HEK293 (cell line): Measurements from ENCODE around the gene LSM7.

Source experiments
- CTCF ChIA-PET: fragments of 350-600 bp; formaldehyde crosslinking; extraction: SDS; loops from one replicate; lab custom pipeline; 2021; ENCODE audit warnings: antibody characterized with exemption; lab: Yijun Ruan, JAX
- POLR2A ChIA-PET: fragments of 300-600 bp; formaldehyde crosslinking; extraction: SDS; loops from one replicate; lab custom pipeline; 2020; ENCODE audit warnings: antibody characterized with exemption, inconsistent platforms; lab: Yijun Ruan, JAX
- H3K27ac ChIP-seq: fragments of 200-500 bp; sonication (Bioruptor generic); 2 replicates; pipeline ENCODE4 v1.5.1; 2014; ENCODE audit warnings: low read depth, low read length, control low read depth, inconsistent platforms; ENCODE audit errors: extremely low read depth
- H3K36me3 ChIP-seq, 2 experiments: fragments of 200-500 bp in 1 of 2; sonication (Bioruptor generic) in 1 of 2; 1 replicate in 1 of 2; 2 replicates in 1 of 2; pipeline ENCODE4 v1.5.1; 2014 to 2017; ENCODE audit warnings: inconsistent platforms in 2 of 2, low read length in 2 of 2; ENCODE audit not compliant: control insufficient read depth in 2 of 2, insufficient read depth in 1 of 2
- H3K4me1 ChIP-seq: fragments of 200-500 bp; sonication (Bioruptor generic); 2 replicates; pipeline ENCODE4 v1.5.1; 2014; ENCODE audit warnings: mild to moderate bottlenecking, low read length, inconsistent platforms; ENCODE audit not compliant: control insufficient read depth, insufficient read depth
- H3K4me3 ChIP-seq: 2 replicates; pipeline ENCODE4 v1.5.1; 2011; ENCODE audit warnings: low read depth, mild to moderate bottlenecking, control low read depth, low read length, moderate library complexity
- H3K9me3 ChIP-seq: fragments of 200-500 bp; sonication (Bioruptor generic); 2 replicates; pipeline ENCODE4 v1.5.1; 2014; ENCODE audit warnings: low read depth, low read length, inconsistent platforms; ENCODE audit not compliant: control insufficient read depth, insufficient read depth
- EGR2 ChIP-seq: fragments of 450-650 bp; formaldehyde crosslinking; IDR thresholded peaks from 2 replicates; pipeline ENCODE4 v1.5.1; 2016; ENCODE audit warnings: low read depth, missing biosample characterization, missing genetic modification characterization
- GLI4 ChIP-seq: fragments of 450-650 bp; formaldehyde crosslinking; IDR thresholded peaks from 2 replicates; pipeline ENCODE4 v1.5.1; 2016; ENCODE audit warnings: missing biosample characterization, missing genetic modification characterization
- GLIS1 ChIP-seq: fragments of 450-650 bp; formaldehyde crosslinking; IDR thresholded peaks from 2 replicates; pipeline ENCODE4 v1.5.1; 2016; ENCODE audit warnings: missing biosample characterization, missing genetic modification characterization
- GLIS2 ChIP-seq: fragments of 450-650 bp; formaldehyde crosslinking; IDR thresholded peaks from 2 replicates; pipeline ENCODE4 v1.5.1; 2016; ENCODE audit warnings: missing biosample characterization, missing genetic modification characterization
- KLF8 ChIP-seq: fragments of 450-650 bp; formaldehyde crosslinking; IDR thresholded peaks from 2 replicates; pipeline ENCODE4 v1.5.1; 2016; ENCODE audit warnings: missing biosample characterization, missing genetic modification characterization
- RBAK ChIP-seq: fragments of 450-650 bp; formaldehyde crosslinking; IDR thresholded peaks from 2 replicates; pipeline ENCODE4 v1.5.1; 2016; ENCODE audit warnings: missing biosample characterization, missing genetic modification characterization
- SP7 ChIP-seq: fragments of 450-650 bp; formaldehyde crosslinking; IDR thresholded peaks from 2 replicates; pipeline ENCODE4 v1.5.1; 2016; ENCODE audit warnings: missing biosample characterization, missing genetic modification characterization
- ZBTB7A ChIP-seq: fragments of 450-650 bp; formaldehyde crosslinking; IDR thresholded peaks from 2 replicates; pipeline ENCODE4 v1.5.1; 2016; ENCODE audit warnings: low read depth, missing biosample characterization, missing genetic modification characterization
- ZBTB8A ChIP-seq: fragments of 450-650 bp; formaldehyde crosslinking; IDR thresholded peaks from 2 replicates; pipeline ENCODE4 v1.5.1; 2016; ENCODE audit warnings: missing biosample characterization, missing genetic modification characterization
- ZNF2 ChIP-seq: fragments of 450-650 bp; formaldehyde crosslinking; IDR thresholded peaks from 2 replicates; pipeline ENCODE4 v1.5.1; 2016; ENCODE audit warnings: missing biosample characterization, missing genetic modification characterization
- ZNF221 ChIP-seq: fragments of 450-650 bp; formaldehyde crosslinking; IDR thresholded peaks from 2 replicates; pipeline ENCODE4 v1.5.1; 2017; ENCODE audit warnings: missing biosample characterization, missing genetic modification characterization, borderline replicate concordance
- ZNF341 ChIP-seq: fragments of 450-650 bp; formaldehyde crosslinking; IDR thresholded peaks from 2 replicates; pipeline ENCODE4; 2016; ENCODE audit warnings: low read depth, missing biosample characterization, missing genetic modification characterization
- ZNF558 ChIP-seq: fragments of 450-650 bp; formaldehyde crosslinking; IDR thresholded peaks from 2 replicates; pipeline ENCODE4 v1.5.1; 2016; ENCODE audit warnings: missing biosample characterization, missing genetic modification characterization
- ZNF629 ChIP-seq: fragments of 450-650 bp; formaldehyde crosslinking; IDR thresholded peaks from 2 replicates; pipeline ENCODE4 v1.5.1; 2017; ENCODE audit warnings: missing biosample characterization, missing genetic modification characterization
- ZNF654 ChIP-seq: fragments of 450-650 bp; formaldehyde crosslinking; IDR thresholded peaks from 2 replicates; pipeline ENCODE4 v1.5.1; 2016; ENCODE audit warnings: low read depth, missing biosample characterization, missing genetic modification characterization
- ZNF677 ChIP-seq: fragments of 450-650 bp; IDR thresholded peaks from 2 replicates; pipeline ENCODE4 v1.5.0; 2018; ENCODE audit warnings: missing biosample characterization, mild to moderate bottlenecking, missing genetic modification characterization, moderate library complexity
- ZSCAN30 ChIP-seq: fragments of 450-650 bp; IDR thresholded peaks from 2 replicates; pipeline ENCODE4 v1.5.1; 2018; ENCODE audit warnings: missing biosample characterization, mild to moderate bottlenecking, missing genetic modification characterization, moderate library complexity
- TF ChIP-seq, protein P1 (sequence below): fragments of 450-650 bp; formaldehyde crosslinking; IDR thresholded peaks from 2 replicates; pipeline ENCODE4 v1.5.0; 2017; ENCODE audit warnings: missing biosample characterization, missing genetic modification characterization, borderline replicate concordance
- TF ChIP-seq, protein P2 (sequence below): fragments of 450-650 bp; formaldehyde crosslinking; IDR thresholded peaks from 2 replicates; pipeline ENCODE4 v1.5.1; 2016; ENCODE audit warnings: missing biosample characterization, missing genetic modification characterization
- TF ChIP-seq, protein P3 (sequence below): fragments of 450-650 bp; formaldehyde crosslinking; IDR thresholded peaks from 2 replicates; pipeline ENCODE4 v1.5.1; 2016; ENCODE audit warnings: missing biosample characterization, missing genetic modification characterization, low read depth
- TF ChIP-seq, protein P4 (sequence below): fragments of 450-650 bp; formaldehyde crosslinking; conservative IDR thresholded peaks from 2 replicates; pipeline ENCODE4 v1.5.1; 2016; ENCODE audit warnings: low read depth, missing biosample characterization, missing genetic modification characterization

LSM7 gene

DNA sequence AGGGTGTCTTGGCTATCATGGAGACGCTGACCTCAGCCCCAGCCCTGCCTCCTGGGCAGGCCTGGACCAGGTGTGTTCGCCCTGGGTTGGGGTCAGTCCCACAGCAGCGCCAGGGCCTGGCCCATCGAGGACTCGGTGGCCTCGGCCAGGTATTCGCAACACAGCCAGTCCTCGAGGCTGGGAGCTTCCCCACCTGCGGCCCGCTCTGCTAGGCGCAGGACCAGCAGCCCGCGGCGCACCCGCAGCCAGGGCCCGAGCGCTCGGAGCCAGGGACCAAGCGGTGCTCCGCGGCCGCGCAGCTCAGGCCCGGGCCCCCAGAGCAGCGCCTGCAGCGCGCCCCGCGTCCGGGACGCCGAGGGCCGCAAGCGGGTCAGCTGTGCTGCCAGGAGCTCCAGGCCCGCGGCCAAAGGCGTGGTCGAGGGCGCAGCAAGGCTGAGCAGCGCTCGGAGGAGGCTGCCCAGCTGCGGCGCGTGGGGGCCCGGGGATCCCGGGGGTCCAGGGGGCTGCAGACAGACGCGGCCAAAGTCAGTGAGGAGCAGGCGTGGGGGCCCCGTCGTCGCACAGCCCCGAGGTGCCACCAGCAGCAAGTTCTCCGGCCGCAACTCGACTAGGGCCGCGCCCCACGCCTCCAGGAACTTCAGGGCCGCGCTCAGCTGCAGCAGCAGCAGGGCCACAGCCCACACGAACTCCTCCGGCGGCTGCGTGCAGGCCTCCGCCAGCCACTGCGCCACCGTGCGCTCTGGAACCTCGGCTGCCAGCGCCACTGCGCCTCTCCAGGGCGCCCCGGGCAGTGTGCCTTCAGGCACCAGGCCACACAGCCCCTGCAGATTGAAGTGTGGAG is 52.6 kb downstream of the LSM7 start:
- ChIA-PET POLR2A (interaction anchor here (0.6 to 1.2 kb wide), 4 partner anchors 27 to 303 kb away, joined by 3 read pairs; no protein-coding TSS in a partner anchor), CTCF (interaction anchor here (0.6 to 4.3 kb wide), 12 partner anchors 12 to 426 kb away, joined by 3 to 25 read pairs (median 4); partner anchors contain the start of gene GNG7)
- Histone ChIP-seq H3K4me1 (0 out of 2 replicates have a peak, but pooled peaks cover 2% of the 10 kb centered on the region), H3K27ac (no peak overlapping the region), H3K4me3 (no peak overlapping the region), H3K9me3 (no peaks in the 10 kb centered on the region), H3K36me3 (peaks cover 6 to 32% of the 10 kb centered on the region in 2 experiments; a peak in 2 of 3 replicates)
- TF ChIP-seq, protein P1, sequence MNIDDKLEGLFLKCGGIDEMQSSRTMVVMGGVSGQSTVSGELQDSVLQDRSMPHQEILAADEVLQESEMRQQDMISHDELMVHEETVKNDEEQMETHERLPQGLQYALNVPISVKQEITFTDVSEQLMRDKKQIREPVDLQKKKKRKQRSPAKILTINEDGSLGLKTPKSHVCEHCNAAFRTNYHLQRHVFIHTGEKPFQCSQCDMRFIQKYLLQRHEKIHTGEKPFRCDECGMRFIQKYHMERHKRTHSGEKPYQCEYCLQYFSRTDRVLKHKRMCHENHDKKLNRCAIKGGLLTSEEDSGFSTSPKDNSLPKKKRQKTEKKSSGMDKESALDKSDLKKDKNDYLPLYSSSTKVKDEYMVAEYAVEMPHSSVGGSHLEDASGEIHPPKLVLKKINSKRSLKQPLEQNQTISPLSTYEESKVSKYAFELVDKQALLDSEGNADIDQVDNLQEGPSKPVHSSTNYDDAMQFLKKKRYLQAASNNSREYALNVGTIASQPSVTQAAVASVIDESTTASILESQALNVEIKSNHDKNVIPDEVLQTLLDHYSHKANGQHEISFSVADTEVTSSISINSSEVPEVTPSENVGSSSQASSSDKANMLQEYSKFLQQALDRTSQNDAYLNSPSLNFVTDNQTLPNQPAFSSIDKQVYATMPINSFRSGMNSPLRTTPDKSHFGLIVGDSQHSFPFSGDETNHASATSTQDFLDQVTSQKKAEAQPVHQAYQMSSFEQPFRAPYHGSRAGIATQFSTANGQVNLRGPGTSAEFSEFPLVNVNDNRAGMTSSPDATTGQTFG = no peak
- TF ChIP-seq ZBTB7A (tag by site-specific recombination) = no peak
- TF ChIP-seq, protein P2, sequence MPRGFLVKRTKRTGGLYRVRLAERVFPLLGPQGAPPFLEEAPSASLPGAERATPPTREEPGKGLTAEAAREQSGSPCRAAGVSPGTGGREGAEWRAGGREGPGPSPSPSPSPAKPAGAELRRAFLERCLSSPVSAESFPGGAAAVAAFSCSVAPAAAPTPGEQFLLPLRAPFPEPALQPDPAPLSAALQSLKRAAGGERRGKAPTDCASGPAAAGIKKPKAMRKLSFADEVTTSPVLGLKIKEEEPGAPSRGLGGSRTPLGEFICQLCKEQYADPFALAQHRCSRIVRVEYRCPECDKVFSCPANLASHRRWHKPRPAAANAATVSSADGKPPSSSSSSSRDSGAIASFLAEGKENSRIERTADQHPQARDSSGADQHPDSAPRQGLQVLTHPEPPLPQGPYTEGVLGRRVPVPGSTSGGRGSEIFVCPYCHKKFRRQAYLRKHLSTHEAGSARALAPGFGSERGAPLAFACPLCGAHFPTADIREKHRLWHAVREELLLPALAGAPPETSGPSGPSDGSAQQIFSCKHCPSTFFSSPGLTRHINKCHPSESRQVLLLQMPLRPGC (tag by site-specific recombination) = no peak
- no peak for TF ChIP-seq ZNF677 (tag by site-specific recombination)
- TF ChIP-seq, protein P3, sequence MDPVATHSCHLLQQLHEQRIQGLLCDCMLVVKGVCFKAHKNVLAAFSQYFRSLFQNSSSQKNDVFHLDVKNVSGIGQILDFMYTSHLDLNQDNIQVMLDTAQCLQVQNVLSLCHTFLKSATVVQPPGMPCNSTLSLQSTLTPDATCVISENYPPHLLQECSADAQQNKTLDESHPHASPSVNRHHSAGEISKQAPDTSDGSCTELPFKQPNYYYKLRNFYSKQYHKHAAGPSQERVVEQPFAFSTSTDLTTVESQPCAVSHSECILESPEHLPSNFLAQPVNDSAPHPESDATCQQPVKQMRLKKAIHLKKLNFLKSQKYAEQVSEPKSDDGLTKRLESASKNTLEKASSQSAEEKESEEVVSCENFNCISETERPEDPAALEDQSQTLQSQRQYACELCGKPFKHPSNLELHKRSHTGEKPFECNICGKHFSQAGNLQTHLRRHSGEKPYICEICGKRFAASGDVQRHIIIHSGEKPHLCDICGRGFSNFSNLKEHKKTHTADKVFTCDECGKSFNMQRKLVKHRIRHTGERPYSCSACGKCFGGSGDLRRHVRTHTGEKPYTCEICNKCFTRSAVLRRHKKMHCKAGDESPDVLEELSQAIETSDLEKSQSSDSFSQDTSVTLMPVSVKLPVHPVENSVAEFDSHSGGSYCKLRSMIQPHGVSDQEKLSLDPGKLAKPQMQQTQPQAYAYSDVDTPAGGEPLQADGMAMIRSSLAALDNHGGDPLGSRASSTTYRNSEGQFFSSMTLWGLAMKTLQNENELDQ = no peak
- no peak for TF ChIP-seq ZNF629 (tag by site-specific recombination)
- no peak for TF ChIP-seq ZSCAN30 (tag by site-specific recombination)
- TF ChIP-seq RBAK (tag by site-specific recombination) = no peak
- TF ChIP-seq ZNF341 = no peak

DNA sequence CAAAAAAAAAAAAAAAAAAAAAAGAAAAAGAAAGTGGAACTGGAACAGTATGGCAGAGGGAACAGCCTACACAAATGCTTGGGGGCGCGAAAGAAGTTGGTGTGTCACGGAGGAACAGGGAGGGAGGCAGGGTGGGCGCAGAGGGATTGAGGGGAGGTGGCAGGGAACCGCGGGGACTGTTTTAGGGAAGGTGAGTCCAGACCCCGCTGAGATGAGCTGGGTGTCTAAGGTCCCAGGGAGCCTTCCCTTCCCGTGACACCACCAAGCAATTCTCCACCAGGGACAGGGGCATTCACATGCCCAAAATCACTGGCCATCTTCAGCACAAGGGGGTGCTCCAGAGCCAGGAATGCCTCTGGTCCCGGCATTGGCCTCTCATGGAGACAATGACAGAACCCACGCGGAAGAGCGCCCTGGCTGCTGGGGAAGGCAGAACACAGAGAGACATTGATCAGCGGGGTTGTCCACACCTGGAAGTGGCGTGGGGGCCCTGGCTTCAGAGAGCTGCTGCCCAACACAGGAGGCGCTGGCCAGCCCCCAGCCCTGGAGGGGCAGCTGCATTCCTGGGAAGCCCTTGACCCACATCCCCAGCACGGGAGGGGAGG is 53.4 kb downstream of the LSM7 start:
- Histone ChIP-seq H3K4me1 (0 out of 2 replicates have a peak, but pooled peaks cover 2% of the 10 kb centered on the region), H3K4me3 (no peak overlapping the region), H3K36me3 (peaks cover 6 to 32% of the 10 kb centered on the region in 2 experiments; a peak in 2 of 3 replicates), H3K9me3 (no peaks in the 10 kb centered on the region), H3K27ac (no peak overlapping the region)
- ChIA-PET CTCF (interaction anchor here (0.6 to 4.3 kb wide), 24 partner anchors 10 to 427 kb away, joined by 3 to 25 read pairs (median 4); partner anchors contain the start of genes GNG7, LMNB2, LSM7 and SPPL2B), POLR2A (interaction anchor here (0.6 to 1.4 kb wide), 8 partner anchors 26 to 645 kb away, joined by 3 to 9 read pairs (median 3); partner anchors contain the start of gene PLEKHJ1)
- TF ChIP-seq ZNF558 (tag by site-specific recombination) (peak; percentile 59; the same call in 1 of the 2 replicates), ZNF2 (tag by site-specific recombination) (peak; percentile 32; the same call in 1 of the 2 replicates), GLIS2 (peak; percentile 54), GLI4 (no peak), ZNF341 (peak; percentile 66), ZBTB8A (tag by site-specific recombination) (0 out of 2 replicates have a peak, but pooled peaks have one; percentile 28), EGR2 (tag by site-specific recombination) (peak; percentile 9; the same call in 1 of the 2 replicates), ZNF654 (tag by site-specific recombination) (peak; percentile 74), ZNF221 (no peak), GLIS1 (peak; percentile 69), SP7 (tag by site-specific recombination) (peak; percentile 45; the same call in 1 of the 2 replicates), KLF8 (tag by site-specific recombination) (peak; percentile 80)
- TF ChIP-seq, protein P4, sequence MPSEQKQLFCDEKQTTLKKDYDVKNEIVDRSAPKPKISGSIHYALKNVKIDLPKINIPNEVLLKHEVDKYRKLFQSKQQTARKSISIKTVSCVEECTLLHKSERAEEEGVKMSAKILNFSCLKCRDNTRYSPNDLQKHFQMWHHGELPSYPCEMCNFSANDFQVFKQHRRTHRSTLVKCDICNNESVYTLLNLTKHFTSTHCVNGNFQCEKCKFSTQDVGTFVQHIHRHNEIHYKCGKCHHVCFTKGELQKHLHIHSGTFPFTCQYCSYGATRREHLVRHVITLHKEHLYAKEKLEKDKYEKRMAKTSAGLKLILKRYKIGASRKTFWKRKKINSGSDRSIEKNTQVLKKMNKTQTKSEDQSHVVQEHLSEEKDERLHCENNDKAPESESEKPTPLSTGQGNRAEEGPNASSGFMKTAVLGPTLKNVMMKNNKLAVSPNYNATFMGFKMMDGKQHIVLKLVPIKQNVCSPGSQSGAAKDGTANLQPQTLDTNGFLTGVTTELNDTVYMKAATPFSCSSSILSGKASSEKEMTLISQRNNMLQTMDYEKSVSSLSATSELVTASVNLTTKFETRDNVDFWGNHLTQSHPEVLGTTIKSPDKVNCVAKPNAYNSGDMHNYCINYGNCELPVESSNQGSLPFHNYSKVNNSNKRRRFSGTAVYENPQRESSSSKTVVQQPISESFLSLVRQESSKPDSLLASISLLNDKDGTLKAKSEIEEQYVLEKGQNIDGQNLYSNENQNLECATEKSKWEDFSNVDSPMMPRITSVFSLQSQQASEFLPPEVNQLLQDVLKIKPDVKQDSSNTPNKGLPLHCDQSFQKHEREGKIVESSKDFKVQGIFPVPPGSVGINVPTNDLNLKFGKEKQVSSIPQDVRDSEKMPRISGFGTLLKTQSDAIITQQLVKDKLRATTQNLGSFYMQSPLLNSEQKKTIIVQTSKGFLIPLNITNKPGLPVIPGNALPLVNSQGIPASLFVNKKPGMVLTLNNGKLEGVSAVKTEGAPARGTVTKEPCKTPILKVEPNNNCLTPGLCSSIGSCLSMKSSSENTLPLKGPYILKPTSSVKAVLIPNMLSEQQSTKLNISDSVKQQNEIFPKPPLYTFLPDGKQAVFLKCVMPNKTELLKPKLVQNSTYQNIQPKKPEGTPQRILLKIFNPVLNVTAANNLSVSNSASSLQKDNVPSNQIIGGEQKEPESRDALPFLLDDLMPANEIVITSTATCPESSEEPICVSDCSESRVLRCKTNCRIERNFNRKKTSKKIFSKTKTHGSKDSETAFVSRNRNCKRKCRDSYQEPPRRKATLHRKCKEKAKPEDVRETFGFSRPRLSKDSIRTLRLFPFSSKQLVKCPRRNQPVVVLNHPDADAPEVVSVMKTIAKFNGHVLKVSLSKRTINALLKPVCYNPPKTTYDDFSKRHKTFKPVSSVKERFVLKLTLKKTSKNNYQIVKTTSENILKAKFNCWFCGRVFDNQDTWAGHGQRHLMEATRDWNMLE (tag by site-specific recombination) = no peak
